K562 (cell line): ENCODE data around the gene ZNHIT3. TPM values are rescaled to one million over a fixed set of nuclear protein-coding genes. Genes with fewer than 3 reads are reported as not detected.

Experiments used
- BDP1 ChIP-seq: IDR thresholded peaks from 3 replicates; pipeline ENCODE4 v1.6.1; 2011; ENCODE audit not compliant: insufficient read length, insufficient read depth
- CHD1 ChIP-seq: fragments of 200-600 bp; sonication (generic); IDR thresholded peaks from one replicate; pipeline ENCODE4 v1.6.1; 2012; ENCODE audit warnings: mild to moderate bottlenecking, moderate library complexity, low read length, inconsistent platforms
- ERF ChIP-seq: fragments of 450-650 bp; formaldehyde crosslinking; IDR thresholded peaks from 2 replicates; pipeline ENCODE4 v1.4.0; 2020; ENCODE audit warnings: mild to moderate bottlenecking, mixed read lengths
- HCFC1 ChIP-seq: IDR thresholded peaks from 2 replicates; pipeline ENCODE4 v1.6.1; 2012; ENCODE audit warnings: low read depth, low read length, improper control_type of control experiment
- KDM2B ChIP-seq: fragments of 250-450 bp; sonication (Bioruptor Pico); IDR thresholded peaks from 2 replicates; pipeline ENCODE4 v1.8.0; 2021; ENCODE audit warnings: mild to moderate bottlenecking, moderate library complexity
- MAZ ChIP-seq, 2 experiments: fragments of 450-650 bp in 1 of 2; sonication (generic) in 1 of 2; formaldehyde crosslinking; IDR thresholded peaks in 1 of 2; conservative IDR thresholded peaks in 1 of 2; 2 replicates each; pipeline versions ENCODE4 v1.4.0 to v1.5.0; 2020; ENCODE audit warnings: mild to moderate bottlenecking in 1 of 2, missing genetic modification reagents in 1 of 2
- NONO ChIP-seq, 2 experiments: fragments of 200-400 bp in 1 of 2; fragments of 450-650 bp in 1 of 2; formaldehyde crosslinking in 1 of 2; IDR thresholded peaks; 2 replicates each; pipeline ENCODE4 v1.6.1; 2017; ENCODE audit warnings: low read depth in 2 of 2, mild to moderate bottlenecking in 2 of 2, moderate library complexity in 2 of 2, low read length in 1 of 2
- NR3C1 ChIP-seq: sonication (generic); formaldehyde crosslinking; IDR thresholded peaks from 2 replicates; pipeline ENCODE4 v1.8.1; 2022; ENCODE audit warnings: missing genetic modification reagents
- NRF1 ChIP-seq, 2 experiments: fragments of 450-650 bp; IDR thresholded peaks in 1 of 2; conservative IDR thresholded peaks in 1 of 2; 2 replicates each; pipeline ENCODE4 v1.6.1; 2014; ENCODE audit warnings: mild to moderate bottlenecking in 2 of 2
- PHF20 ChIP-seq: fragments of 450-650 bp; IDR thresholded peaks from 2 replicates; pipeline ENCODE4 v1.6.1; 2018; ENCODE audit not compliant: partially characterized antibody
- PTBP1 ChIP-seq: fragments of 200-400 bp; formaldehyde crosslinking; IDR thresholded peaks from 2 replicates; pipeline ENCODE4 v1.6.1; 2017; ENCODE audit warnings: low read depth, low read length
- SMARCC2 ChIP-seq: fragments of 450-650 bp; IDR thresholded peaks from 2 replicates; pipeline ENCODE4 v1.6.1; 2017; ENCODE audit warnings: antibody characterized with exemption, moderate library complexity, mild to moderate bottlenecking, low read depth
- TARDBP ChIP-seq: fragments of 450-650 bp; IDR thresholded peaks from 2 replicates; pipeline ENCODE4 v1.6.1; 2016
- TEAD1 ChIP-seq, 2 experiments: fragments of 450-650 bp in 1 of 2; sonication (generic) in 1 of 2; formaldehyde crosslinking; IDR thresholded peaks; 2 replicates each; pipeline versions ENCODE4 v1.4.0 to v1.8.0; 2020 to 2022; ENCODE audit warnings: mild to moderate bottlenecking in 2 of 2, missing genetic modification reagents in 1 of 2
- YY1 ChIP-seq, 3 experiments: IDR thresholded peaks; 2 replicates each; pipeline ENCODE4 v1.6.1; 2011; ENCODE audit warnings: low read length in 2 of 3, mild to moderate bottlenecking in 2 of 3, moderate library complexity in 2 of 3, borderline replicate concordance in 1 of 3, control low read depth in 1 of 3, low read depth in 1 of 3; ENCODE audit not compliant: insufficient read depth in 3 of 3, insufficient replicate concordance in 2 of 3, control insufficient read depth in 1 of 3, insufficient read length in 1 of 3; ENCODE audit errors: extremely low read depth in 1 of 3
- ZFPM2 ChIP-seq: fragments of 250-450 bp; sonication (Bioruptor Pico); IDR thresholded peaks from 2 replicates; pipeline ENCODE4 v1.5.1; 2022; ENCODE audit warnings: mild to moderate bottlenecking
- ZNF668 ChIP-seq: fragments of 250-450 bp; sonication (Bioruptor Pico); IDR thresholded peaks from 2 replicates; pipeline ENCODE4 v1.8.0; 2022; ENCODE audit warnings: mild to moderate bottlenecking, inconsistent platforms
- ZNF76 ChIP-seq: fragments of 250-450 bp; sonication (Bioruptor Pico); IDR thresholded peaks from 2 replicates; pipeline ENCODE4 v1.4.0; 2020; ENCODE audit warnings: mild to moderate bottlenecking, moderate library complexity, borderline replicate concordance
- polyA plus RNA-seq, 8 experiments: library from polyadenylated mRNA; depleted of rRNA in 4 of 8; stranded (reverse) in 5 of 8; unstranded in 3 of 8; fragments of >200 nt; fragmentation: Nextera tagmentation in 2 of 8; fragmentation: Illumina TruSeq in 1 of 8; extraction: Ambion mirVana in 2 of 8; extraction: Trizol in 1 of 8; gene quantifications; 2 replicates each; pipeline versions ENCODE4 v1.2.1 to v1.2.3, GENCODE V29; 2011 to 2014; ENCODE audit warnings: inconsistent platforms in 1 of 8, missing spikeins in 1 of 8
- total RNA-seq, 7 experiments: library from RNA; depleted of rRNA in 6 of 7; stranded (reverse); fragments of >200 nt in 6 of 7; fragmentation: Illumina TruSeq in 2 of 7; extraction: Trizol in 2 of 7; gene quantifications; 2 replicates each; pipeline versions ENCODE4 v1.2.1 to v1.2.3, GENCODE V29; 2011 to 2021; ENCODE audit warnings: low replicate concordance in 1 of 7
- TF ChIP-seq, protein P1 (sequence below): sonication (generic); formaldehyde crosslinking; IDR thresholded peaks from 2 replicates; pipeline ENCODE4 v1.8.0; 2022; ENCODE audit warnings: missing genetic modification reagents, mild to moderate bottlenecking, borderline replicate concordance
- TF ChIP-seq, protein P2 (sequence below): sonication (generic); formaldehyde crosslinking; IDR thresholded peaks from 2 replicates; pipeline ENCODE4 v1.8.0; 2022; ENCODE audit warnings: mild to moderate bottlenecking, missing genetic modification reagents

ZNHIT3 gene
- total and polyA plus RNA-seq, 9 of the 15 experiments (the other 6 are each of a cell fraction or from before 2014, with no cell fraction given): 45.0 to 300 (median 88.4) TPM

DNA sequence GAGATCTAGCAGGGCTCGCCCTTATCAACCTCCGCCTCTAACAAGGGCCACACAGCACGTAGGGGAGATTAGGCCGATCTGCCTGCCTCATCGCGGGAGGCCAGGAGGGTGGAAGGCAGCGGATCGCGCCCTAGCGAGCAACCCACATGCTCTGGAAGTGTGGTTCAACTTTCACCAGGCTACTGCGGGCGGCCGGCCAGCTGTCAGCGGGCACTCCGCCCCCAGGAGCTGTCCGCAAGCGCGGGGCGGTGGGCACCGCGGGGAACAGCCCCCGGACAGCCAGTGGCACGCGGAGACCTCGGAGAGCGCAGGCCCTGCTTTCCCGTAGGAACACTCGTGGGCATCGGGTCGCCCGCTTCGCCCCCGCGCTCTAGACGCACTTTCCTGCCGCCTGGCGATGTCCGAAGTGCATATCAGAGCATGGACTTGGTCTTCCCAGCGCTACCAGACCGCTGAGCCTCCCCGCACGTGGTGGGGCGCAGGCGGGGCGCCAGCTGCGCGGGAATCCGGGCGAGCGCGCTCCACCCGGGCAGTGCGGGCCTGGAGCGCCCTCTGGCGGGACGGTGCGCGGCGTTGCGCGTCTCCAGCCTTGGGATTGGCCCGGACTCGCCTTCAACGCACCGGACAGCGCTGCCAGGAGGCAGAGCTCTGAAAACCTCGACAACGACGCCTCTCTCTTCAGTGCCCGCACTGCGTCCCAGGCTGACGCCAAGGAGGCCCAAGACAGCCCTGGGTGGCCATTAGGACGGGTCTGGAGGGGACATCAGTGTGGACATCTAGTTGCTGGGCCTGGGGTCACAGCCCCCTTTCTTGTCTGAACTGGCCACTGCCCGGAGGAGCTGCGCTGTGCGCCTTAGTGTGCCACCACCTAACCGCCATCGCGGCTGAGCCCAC, 3.6 kb upstream of the ZNHIT3 start (continued):
- TF ChIP-seq NONO (IDR thresholded peaks at IDR 0.05; ENCODE audit: low read depth in 2 of 2, low read length in 1 of 2): no peak
- TF ChIP-seq, protein P1, sequence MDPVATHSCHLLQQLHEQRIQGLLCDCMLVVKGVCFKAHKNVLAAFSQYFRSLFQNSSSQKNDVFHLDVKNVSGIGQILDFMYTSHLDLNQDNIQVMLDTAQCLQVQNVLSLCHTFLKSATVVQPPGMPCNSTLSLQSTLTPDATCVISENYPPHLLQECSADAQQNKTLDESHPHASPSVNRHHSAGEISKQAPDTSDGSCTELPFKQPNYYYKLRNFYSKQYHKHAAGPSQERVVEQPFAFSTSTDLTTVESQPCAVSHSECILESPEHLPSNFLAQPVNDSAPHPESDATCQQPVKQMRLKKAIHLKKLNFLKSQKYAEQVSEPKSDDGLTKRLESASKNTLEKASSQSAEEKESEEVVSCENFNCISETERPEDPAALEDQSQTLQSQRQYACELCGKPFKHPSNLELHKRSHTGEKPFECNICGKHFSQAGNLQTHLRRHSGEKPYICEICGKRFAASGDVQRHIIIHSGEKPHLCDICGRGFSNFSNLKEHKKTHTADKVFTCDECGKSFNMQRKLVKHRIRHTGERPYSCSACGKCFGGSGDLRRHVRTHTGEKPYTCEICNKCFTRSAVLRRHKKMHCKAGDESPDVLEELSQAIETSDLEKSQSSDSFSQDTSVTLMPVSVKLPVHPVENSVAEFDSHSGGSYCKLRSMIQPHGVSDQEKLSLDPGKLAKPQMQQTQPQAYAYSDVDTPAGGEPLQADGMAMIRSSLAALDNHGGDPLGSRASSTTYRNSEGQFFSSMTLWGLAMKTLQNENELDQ (CRISPR knock-in tag): no peak; the same call in 1 of the 2 replicates
- no peak for TF ChIP-seq BDP1
- TF ChIP-seq PHF20: no peak
- TF ChIP-seq KDM2B (CRISPR knock-in tag): no peak
- no peak for TF ChIP-seq CHD1
- 0 out of 2 replicates have a peak, but pooled peaks have one; percentile 82 for TF ChIP-seq ERF
- TF ChIP-seq TARDBP: no peak
- peak; percentile 98 for TF ChIP-seq NR3C1 (CRISPR knock-in tag)
- TF ChIP-seq YY1 (IDR thresholded peaks at IDR 0.05; ENCODE audit: borderline replicate concordance in 1 of 3, control insufficient read depth in 1 of 3, extremely low read depth in 1 of 3, insufficient read depth in 3 of 3, insufficient read length in 1 of 3, insufficient replicate concordance in 2 of 3, low read depth in 1 of 3, low read length in 2 of 3): peak in 1 of 3 experiments; percentile 37
- TF ChIP-seq ZNF76 (CRISPR knock-in tag): no peak
- 0 out of 2 replicates have a peak, but pooled peaks have one; percentile 66 for TF ChIP-seq PTBP1
- no peak for TF ChIP-seq ZNF668 (CRISPR knock-in tag)
- TF ChIP-seq SMARCC2: no peak
- TF ChIP-seq HCFC1: 0 out of 2 replicates have a peak, but pooled peaks have one; percentile 9
- TF ChIP-seq ZFPM2 (CRISPR knock-in tag): no peak
- TF ChIP-seq TEAD1 (CRISPR knock-in tag; IDR thresholded peaks at IDR 0.05): peak; percentile 19 to 93; a peak in 2 of 4 replicates
- peak; percentile 61 to 85 for TF ChIP-seq MAZ (CRISPR knock-in tag; conservative IDR thresholded peaks at IDR 0.05 in 1 of 2, IDR thresholded peaks at IDR 0.05 in 1 of 2)
- peak; percentile 74 to 78 for TF ChIP-seq NRF1 (conservative IDR thresholded peaks at IDR 0.05 in 1 of 2, IDR thresholded peaks at IDR 0.05 in 1 of 2)
- TF ChIP-seq, protein P2, sequence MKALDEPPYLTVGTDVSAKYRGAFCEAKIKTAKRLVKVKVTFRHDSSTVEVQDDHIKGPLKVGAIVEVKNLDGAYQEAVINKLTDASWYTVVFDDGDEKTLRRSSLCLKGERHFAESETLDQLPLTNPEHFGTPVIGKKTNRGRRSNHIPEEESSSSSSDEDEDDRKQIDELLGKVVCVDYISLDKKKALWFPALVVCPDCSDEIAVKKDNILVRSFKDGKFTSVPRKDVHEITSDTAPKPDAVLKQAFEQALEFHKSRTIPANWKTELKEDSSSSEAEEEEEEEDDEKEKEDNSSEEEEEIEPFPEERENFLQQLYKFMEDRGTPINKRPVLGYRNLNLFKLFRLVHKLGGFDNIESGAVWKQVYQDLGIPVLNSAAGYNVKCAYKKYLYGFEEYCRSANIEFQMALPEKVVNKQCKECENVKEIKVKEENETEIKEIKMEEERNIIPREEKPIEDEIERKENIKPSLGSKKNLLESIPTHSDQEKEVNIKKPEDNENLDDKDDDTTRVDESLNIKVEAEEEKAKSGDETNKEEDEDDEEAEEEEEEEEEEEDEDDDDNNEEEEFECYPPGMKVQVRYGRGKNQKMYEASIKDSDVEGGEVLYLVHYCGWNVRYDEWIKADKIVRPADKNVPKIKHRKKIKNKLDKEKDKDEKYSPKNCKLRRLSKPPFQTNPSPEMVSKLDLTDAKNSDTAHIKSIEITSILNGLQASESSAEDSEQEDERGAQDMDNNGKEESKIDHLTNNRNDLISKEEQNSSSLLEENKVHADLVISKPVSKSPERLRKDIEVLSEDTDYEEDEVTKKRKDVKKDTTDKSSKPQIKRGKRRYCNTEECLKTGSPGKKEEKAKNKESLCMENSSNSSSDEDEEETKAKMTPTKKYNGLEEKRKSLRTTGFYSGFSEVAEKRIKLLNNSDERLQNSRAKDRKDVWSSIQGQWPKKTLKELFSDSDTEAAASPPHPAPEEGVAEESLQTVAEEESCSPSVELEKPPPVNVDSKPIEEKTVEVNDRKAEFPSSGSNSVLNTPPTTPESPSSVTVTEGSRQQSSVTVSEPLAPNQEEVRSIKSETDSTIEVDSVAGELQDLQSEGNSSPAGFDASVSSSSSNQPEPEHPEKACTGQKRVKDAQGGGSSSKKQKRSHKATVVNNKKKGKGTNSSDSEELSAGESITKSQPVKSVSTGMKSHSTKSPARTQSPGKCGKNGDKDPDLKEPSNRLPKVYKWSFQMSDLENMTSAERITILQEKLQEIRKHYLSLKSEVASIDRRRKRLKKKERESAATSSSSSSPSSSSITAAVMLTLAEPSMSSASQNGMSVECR (CRISPR knock-in tag): no peak
